Hematopoietic multipotent progenitor cell (in vitro differentiated cells): Measurements from ENCODE around the gene TBC1D1. TPM values are rescaled to one million over a fixed set of nuclear protein-coding genes. Genes with fewer than 3 reads are reported as not detected.
A peak's percentile ranks its signal among the peaks of the same experiment; 100 is the strongest.

Source experiments
- DNase-seq, 3 donors: peaks; one replicate each; pipeline ENCODE4 v3.0.0-alpha.2; 2011 to 2015; ENCODE audit warnings: low read depth in 2 of 3, low spot score in 2 of 3
- total RNA-seq: library from RNA; depleted of rRNA; stranded (reverse); fragments of >200 nt; gene quantifications from one replicate; pipeline ENCODE4 v1.2.3, GENCODE V29; 2012

The TBC1D1 gene
- total RNA-seq, 1 donor = 75.4 TPM

DNA sequence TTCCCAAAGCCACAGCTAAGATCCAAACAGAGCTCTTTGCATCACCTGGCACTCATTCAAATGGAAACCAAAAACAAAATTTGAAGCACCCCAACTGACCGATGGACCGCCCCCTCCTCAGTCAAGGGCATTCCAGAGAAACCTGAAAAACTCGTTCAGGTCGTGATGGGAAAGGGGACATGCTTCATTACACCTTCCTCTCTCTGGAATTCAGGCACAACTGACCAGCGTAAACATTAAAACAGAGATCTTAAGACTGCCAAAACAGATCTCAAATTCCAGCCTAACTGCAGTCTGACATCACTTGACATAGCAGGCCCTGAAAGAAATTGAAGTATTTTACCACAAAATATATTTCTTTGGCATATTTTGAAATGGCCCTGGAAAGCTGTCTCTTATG is 97.8 kb downstream of the TBC1D1 start:
- DNase-seq = no peak

GRCh38 chr4:37989398-37990260 is 98.7 kb downstream of the TBC1D1 start:
- peak in 2 of 3 donors; percentile 56 to 73 for DNase-seq

DNA sequence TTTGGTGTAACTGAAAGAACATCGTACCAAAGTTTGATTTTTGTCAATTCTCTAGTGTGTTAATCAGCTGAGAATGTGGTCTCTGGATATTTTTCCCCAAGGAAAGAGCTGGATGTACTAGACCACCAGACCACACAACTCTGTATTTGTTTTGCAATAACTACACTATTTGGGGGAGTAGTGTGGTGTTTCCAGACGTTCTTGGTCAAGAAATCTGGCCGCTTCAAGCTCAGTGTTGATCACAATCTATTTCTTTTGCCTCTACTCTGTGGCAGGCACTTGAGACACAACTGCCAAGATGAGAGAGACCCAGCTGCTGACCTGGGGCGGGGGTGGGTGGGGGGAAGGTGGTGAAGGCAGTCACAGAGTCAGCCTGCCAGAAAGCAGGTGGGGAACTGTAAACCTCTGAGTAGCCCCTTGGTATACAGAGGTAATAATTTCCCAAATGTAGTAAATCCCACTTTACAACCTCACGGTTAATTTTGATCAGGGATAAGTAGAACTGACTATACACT is 99.9 kb downstream of the TBC1D1 start:
- DNase-seq = no peak

- DNase-seq = no peak
These were observed 100.9 kb downstream of the TBC1D1 start for GRCh38 chr4:37991623-37992410.

GRCh38 chr4:37993806-37994205 is 102.9 kb downstream of the TBC1D1 start:
- no peak for DNase-seq

DNA sequence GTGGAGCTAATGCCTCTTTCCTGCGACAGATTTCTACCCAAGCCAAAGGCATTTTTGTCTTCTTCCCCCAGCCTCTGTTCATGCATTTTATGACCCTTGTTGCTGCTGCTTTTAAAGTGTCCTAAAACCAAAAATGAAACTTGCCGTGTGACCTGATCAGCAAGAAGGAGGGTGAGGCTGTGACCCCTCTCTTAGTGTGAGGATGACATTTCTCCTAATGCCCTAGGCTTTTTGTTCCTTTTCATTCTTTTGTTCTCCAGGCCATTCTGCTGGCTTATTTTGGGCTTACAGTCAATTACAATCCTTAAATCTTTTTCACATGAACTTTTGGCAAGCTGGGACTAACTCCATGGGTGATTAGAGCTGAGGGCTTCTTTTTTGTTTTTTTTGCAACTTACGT is 103.7 kb downstream of the TBC1D1 start:
- peak in 1 of 3 donors; percentile 20 for DNase-seq

GRCh38 chr4:37995299-37995821 is 104.5 kb downstream of the TBC1D1 start:
- DNase-seq = no peak

- no peak for DNase-seq
These were observed 105.3 kb downstream of the TBC1D1 start for GRCh38 chr4:37995981-37996775.

DNA sequence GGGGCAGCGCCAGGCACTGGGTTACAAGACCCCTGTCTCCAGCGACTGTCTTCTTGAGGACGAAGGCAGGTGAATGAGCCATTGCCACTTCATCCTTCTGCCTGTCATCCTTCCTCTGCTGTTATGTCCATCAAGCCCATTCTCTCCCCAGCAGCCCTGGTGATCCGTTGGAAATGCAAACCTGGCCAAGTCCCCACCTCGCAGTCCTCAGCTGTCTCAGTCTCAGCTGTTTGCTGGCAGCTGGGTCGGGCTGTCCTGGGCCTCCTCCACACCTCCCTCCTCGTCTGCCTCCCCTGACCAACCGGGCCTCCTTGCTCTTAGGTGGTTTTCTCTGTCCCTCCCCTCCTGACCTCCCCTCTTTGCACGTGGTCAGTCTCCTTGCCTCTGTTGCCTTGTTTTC is 107.3 kb downstream of the TBC1D1 start:
- DNase-seq = no peak

- DNase-seq = no peak
These were observed 108.3 kb downstream of the TBC1D1 start for GRCh38 chr4:37999000-37999716.

GRCh38 chr4:37999965-38000364 is 109.1 kb downstream of the TBC1D1 start:
- no peak for DNase-seq

DNA sequence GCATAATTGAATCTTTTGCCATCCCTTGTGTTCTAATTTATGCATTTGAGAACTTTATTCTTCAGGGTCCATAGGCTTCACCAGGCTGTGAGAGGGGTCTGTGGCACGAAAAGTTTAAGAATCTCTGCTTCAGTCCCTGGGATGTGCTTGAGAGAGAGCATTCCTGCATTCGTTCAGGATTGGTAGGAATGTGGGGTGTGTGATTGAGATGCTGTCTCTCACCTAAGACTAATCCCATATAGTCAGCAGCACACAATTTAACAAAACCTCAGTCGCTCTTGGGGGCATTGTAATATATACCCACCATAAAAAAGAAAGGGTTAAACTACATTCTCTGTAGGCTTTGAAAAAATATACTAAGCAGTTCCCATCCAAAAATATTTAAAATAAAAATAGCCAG is 111.0 kb downstream of the TBC1D1 start:
- DNase-seq = no peak

DNA sequence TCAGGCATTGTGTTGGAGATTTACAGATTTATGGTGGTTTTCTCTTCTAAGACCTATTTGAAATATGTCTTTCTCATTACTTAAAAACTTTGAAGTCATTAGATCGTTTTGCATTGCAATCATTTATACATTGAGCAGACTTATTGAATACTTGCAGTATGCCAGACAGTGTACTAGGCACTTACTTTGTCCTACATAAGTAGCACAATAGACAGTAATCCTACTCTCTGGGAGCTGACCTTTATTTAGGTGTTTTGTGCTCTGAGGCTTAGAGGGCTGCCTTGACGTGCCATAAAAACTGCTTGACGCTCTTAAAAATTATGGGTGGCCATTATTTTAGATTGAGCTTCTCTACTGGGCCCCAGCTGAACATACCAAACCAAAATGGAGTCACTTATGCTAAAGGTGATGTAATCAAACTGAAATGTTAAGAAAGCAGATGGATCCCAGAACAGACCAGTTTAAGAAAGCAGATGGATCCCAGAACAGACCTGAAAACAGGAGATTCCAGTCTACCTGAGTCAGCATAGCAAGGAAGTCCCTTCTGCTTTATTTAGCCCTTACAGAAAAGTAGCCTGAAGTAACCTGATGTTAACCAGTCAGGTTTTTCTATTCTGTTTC is 111.7 kb downstream of the TBC1D1 start:
- no peak for DNase-seq

DNA sequence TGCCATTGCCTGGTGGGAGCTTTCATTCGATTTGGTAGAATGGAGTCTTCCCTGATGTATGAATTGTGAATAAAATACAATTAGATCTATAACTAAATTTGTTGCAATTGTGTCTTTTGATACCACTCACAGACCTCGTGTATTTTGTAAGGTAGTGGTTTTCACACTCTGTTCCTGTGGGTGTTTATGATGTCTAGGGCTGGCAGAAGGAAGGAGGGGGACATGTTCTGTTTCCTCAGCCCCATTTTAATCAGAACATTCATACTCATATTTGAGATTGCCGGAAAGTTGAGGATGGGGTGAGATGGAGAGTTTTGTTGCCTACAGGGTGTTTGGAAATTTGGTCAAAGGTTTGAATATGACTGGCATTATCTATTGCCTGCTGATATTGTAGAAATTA is 112.2 kb downstream of the TBC1D1 start:
- DNase-seq = no peak

DNA sequence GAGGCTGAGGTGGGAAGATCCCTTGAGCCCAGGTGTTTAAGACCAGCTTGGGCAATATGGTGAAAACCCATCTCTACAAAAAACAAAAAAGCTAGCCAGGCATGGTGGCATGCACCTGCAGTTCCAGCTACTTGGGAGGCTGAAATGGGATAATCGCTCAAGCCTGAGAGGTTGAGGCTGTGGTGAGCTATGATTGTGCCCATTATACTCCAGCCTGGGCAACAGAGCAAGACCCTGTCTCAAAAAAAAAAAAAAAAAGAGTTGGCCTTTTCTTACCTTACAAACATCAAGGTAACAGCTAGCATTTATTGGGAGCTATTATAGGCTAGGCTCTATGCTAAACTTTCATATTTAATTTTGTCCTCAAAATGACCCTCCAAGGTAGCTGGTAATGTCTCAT is 112.7 kb downstream of the TBC1D1 start:
- DNase-seq = no peak

DNA sequence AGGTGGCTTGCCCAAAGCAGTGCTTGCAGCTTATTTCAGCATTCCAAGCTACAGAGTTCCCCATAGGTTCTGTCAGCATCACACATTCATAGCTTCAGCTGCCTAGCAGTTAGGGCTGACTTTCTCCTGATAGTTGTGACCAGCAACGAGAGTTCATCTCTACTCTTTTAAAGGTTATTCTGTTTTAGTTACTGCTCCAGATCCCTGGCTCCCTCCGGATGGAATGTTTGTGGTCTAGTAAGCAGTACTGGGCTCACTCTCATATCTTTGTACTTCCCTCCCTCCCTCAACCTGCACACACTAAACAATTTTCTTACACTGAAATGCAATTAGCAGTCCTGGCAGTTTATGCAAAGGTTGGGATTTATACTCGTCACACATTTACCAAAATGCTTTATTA is 113.2 kb downstream of the TBC1D1 start:
- DNase-seq = no peak

GRCh38 chr4:38004887-38005286 is 114.0 kb downstream of the TBC1D1 start:
- no peak for DNase-seq

GRCh38 chr4:38005637-38006036 is 114.8 kb downstream of the TBC1D1 start:
- no peak for DNase-seq

- DNase-seq = no peak
These were observed 116.8 kb downstream of the TBC1D1 start for GRCh38 chr4:38007645-38008044.
